ENCODE data around the gene SLC16A4.

Gene SLC16A4

DNA sequence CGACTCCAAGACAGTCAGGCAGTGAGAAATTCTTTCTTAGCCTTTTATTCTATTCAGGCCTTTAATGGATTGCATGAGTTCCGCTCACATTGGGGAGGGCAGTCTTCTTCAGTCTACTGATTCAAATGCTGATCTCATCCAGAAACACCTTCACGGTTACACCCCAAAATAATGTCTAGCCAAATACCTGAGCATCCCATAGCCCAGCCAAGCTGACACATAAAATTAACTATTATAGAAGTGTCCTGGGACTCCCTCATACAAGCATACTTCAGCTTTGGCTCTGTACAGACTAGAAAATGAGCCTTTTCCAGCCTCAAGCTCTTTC, 3.6 kb upstream of the SLC16A4 start:
- Histone ChIP-seq H3K4me1 (ENCODE audit: low read depth, poor library complexity, severe bottlenecking) (no peaks in the 10 kb centered on the region), H3K4me2 (no peak overlapping the region), H3K4me3 (IDR thresholded peaks at IDR 0.05; ENCODE audit: insufficient read depth, low read depth, low read length) (no peak overlapping the region), H3K79me2 (ENCODE audit: insufficient read depth, low read depth) (no peaks in the 10 kb centered on the region), H3K9ac (no peak overlapping the region), H3K27me3 (ENCODE audit: insufficient read depth, low read depth) (no peaks in the 10 kb centered on the region), H3K27ac (no peak overlapping the region), H4K20me1 (ENCODE audit: insufficient read depth) (no peaks in the 10 kb centered on the region), H2AFZ (ENCODE audit: low read depth) (no peak overlapping the region), H3K36me3 (ENCODE audit: insufficient read depth) (no peaks in the 10 kb centered on the region)
- TF ChIP-seq, protein P1, sequence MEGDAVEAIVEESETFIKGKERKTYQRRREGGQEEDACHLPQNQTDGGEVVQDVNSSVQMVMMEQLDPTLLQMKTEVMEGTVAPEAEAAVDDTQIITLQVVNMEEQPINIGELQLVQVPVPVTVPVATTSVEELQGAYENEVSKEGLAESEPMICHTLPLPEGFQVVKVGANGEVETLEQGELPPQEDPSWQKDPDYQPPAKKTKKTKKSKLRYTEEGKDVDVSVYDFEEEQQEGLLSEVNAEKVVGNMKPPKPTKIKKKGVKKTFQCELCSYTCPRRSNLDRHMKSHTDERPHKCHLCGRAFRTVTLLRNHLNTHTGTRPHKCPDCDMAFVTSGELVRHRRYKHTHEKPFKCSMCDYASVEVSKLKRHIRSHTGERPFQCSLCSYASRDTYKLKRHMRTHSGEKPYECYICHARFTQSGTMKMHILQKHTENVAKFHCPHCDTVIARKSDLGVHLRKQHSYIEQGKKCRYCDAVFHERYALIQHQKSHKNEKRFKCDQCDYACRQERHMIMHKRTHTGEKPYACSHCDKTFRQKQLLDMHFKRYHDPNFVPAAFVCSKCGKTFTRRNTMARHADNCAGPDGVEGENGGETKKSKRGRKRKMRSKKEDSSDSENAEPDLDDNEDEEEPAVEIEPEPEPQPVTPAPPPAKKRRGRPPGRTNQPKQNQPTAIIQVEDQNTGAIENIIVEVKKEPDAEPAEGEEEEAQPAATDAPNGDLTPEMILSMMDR (conservative IDR thresholded peaks at IDR 0.05; ENCODE audit: low read depth, low read length) = no peak

DNA sequence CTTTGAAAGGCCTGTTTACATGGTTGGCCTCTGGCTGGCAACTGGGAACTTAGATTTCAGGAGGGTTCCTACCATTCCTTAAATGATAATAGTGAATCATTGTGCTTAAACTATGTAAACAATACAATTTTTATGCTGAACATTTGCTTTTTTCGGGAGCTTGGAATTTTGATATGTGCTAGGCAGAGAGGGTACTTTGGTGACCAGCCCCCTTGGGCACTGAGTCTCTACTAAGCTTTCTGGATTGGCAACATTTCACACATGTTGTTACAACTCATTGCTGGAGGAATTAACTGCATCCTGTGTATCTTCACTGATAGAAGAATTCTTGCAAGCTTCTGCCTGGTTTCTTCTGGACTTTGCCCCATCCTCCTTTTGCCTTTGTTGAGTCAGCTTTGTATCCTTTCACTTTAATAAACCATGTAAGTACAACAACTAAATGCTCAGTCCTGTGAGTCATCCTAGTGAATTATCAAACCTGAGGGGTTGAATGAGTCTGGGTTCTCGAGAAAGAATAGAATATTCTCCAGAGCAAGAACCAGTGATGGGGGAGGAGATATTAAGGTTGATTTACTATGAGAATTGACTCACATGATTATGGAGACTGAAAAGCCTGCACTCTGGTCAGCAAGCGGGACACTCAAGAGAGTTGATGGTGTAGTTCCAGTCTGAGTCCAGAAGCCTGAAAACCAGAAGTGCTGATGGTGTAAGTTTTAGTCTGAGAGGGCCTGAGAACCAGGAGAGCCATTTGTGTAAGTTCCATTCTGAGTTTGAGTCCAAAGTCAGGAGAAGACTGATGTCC, 3.1 kb upstream of the SLC16A4 start:
- H2AFZ ChIP-seq (ENCODE audit: low read depth) = no peak overlapping the region
- TF ChIP-seq, protein P1 (conservative IDR thresholded peaks at IDR 0.05; ENCODE audit: low read depth, low read length) = no peak
- no peak overlapping the region for H3K4me3 ChIP-seq (IDR thresholded peaks at IDR 0.05; ENCODE audit: insufficient read depth, low read depth, low read length)
- no peaks in the 10 kb centered on the region for H4K20me1 ChIP-seq (ENCODE audit: insufficient read depth)
- no peaks in the 10 kb centered on the region for H3K79me2 ChIP-seq (ENCODE audit: insufficient read depth, low read depth)
- no peaks in the 10 kb centered on the region for H3K4me1 ChIP-seq (ENCODE audit: low read depth, poor library complexity, severe bottlenecking)
- no peaks in the 10 kb centered on the region for H3K27me3 ChIP-seq (ENCODE audit: insufficient read depth, low read depth)
- no peak overlapping the region for H3K4me2 ChIP-seq
- H3K36me3 ChIP-seq (ENCODE audit: insufficient read depth) = no peaks in the 10 kb centered on the region
- H3K9ac ChIP-seq = no peak overlapping the region
- no peak overlapping the region for H3K27ac ChIP-seq

DNA sequence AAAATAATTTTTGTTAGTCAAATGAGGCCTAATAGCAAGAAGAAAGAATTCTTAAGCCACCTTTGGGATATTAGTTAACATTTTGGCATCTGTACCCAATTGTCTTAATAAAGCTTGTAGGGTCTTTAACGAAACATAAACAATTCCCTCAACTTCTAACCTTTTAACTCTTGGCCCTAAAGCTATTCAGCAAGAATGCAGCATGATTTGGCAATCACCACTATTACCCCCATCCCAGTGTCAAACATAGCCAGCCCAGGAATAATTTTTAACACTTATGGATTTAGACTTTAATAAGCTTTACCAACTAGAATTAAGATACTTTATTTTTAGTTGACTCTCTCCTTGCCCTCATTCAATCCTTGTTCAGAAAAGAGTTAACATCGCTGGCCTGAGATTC, 2.5 kb upstream of the SLC16A4 start:
- H3K4me2 ChIP-seq = no peak overlapping the region
- H2AFZ ChIP-seq (ENCODE audit: low read depth) = no peak overlapping the region
- H3K27ac ChIP-seq = no peak overlapping the region

DNA sequence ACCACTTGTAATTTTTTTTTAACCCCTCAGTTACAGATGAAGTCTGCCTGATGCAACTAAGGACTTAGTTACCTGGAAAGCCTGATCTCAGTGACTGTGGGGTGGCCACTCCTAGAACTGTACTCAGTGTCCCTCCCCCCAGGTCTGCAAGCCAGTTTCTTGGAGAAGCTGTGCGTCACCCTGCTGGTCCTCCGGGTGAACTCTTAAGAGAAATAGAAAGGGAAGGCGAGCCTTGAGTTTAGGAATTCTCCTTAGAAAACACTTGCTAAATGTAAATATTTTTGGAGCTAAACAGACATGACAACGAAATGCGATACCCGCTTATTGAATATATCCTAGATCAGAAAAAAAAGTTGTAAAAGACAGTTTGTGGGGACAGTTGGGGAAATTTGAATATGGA, 730 bp downstream of the SLC16A4 start:
- H3K27ac ChIP-seq = no peak overlapping the region
- no peak overlapping the region for H3K4me3 ChIP-seq (IDR thresholded peaks at IDR 0.05; ENCODE audit: insufficient read depth, low read depth, low read length)
- no peaks in the 10 kb centered on the region for H3K27me3 ChIP-seq (ENCODE audit: insufficient read depth, low read depth)
- no peak overlapping the region for H3K4me2 ChIP-seq
- no peaks in the 10 kb centered on the region for H3K36me3 ChIP-seq (ENCODE audit: insufficient read depth)
- TF ChIP-seq, protein P1 (conservative IDR thresholded peaks at IDR 0.05; ENCODE audit: low read depth, low read length) = no peak
- H2AFZ ChIP-seq (ENCODE audit: low read depth) = no peak overlapping the region
- no peaks in the 10 kb centered on the region for H4K20me1 ChIP-seq (ENCODE audit: insufficient read depth)
- H3K9ac ChIP-seq = no peak overlapping the region
- H3K79me2 ChIP-seq (ENCODE audit: insufficient read depth, low read depth) = no peaks in the 10 kb centered on the region
- no peaks in the 10 kb centered on the region for H3K4me1 ChIP-seq (ENCODE audit: low read depth, poor library complexity, severe bottlenecking)

More for the DNA sequence above, 2.5 kb upstream of the SLC16A4 start:
- no peaks in the 10 kb centered on the region for H3K36me3 ChIP-seq (ENCODE audit: insufficient read depth)
- no peaks in the 10 kb centered on the region for H3K27me3 ChIP-seq (ENCODE audit: insufficient read depth, low read depth)
- no peak overlapping the region for H3K4me3 ChIP-seq (IDR thresholded peaks at IDR 0.05; ENCODE audit: insufficient read depth, low read depth, low read length)
- no peaks in the 10 kb centered on the region for H4K20me1 ChIP-seq (ENCODE audit: insufficient read depth)
- H3K9ac ChIP-seq = no peak overlapping the region
- TF ChIP-seq, protein P1 (conservative IDR thresholded peaks at IDR 0.05; ENCODE audit: low read depth, low read length) = no peak
- H3K4me1 ChIP-seq (ENCODE audit: low read depth, poor library complexity, severe bottlenecking) = no peaks in the 10 kb centered on the region
- H3K79me2 ChIP-seq (ENCODE audit: insufficient read depth, low read depth) = no peaks in the 10 kb centered on the region
